ENCODE measurements around the gene NID1.

The NID1 gene

GRCh38 chr1:235943581-235944114 lies 121.2 kb downstream of the NID1 start:
- H3K9ac ChIP-seq, result no peak overlapping the region
- no peaks in the 10 kb centered on the region for H3K79me2 ChIP-seq (ENCODE audit: insufficient read depth, low read depth)
- H3K27me3 ChIP-seq (ENCODE audit: insufficient read depth, low read depth), result no peaks in the 10 kb centered on the region
- no peak overlapping the region for H2AFZ ChIP-seq (ENCODE audit: low read depth)
- no peak overlapping the region for H3K27ac ChIP-seq
- no peak overlapping the region for H3K4me3 ChIP-seq (IDR thresholded peaks at IDR 0.05; ENCODE audit: insufficient read depth, low read depth, low read length)
- H3K36me3 ChIP-seq (ENCODE audit: insufficient read depth), result no peaks in the 10 kb centered on the region
- H4K20me1 ChIP-seq (ENCODE audit: insufficient read depth), result no peaks in the 10 kb centered on the region
- no peak overlapping the region for H3K4me2 ChIP-seq
- TF ChIP-seq CTCF (conservative IDR thresholded peaks at IDR 0.05; ENCODE audit: low read depth, low read length), result no peak
- peaks cover 8% of the 10 kb centered on the region for H3K4me1 ChIP-seq (ENCODE audit: low read depth, poor library complexity, severe bottlenecking)

GRCh38 chr1:235942979-235943575 lies 121.8 kb downstream of the NID1 start:
- H3K4me1 ChIP-seq (ENCODE audit: low read depth, poor library complexity, severe bottlenecking), result peaks cover 8% of the 10 kb centered on the region
- no peak overlapping the region for H3K27ac ChIP-seq
- no peak overlapping the region for H3K4me3 ChIP-seq (IDR thresholded peaks at IDR 0.05; ENCODE audit: insufficient read depth, low read depth, low read length)
- H3K9ac ChIP-seq, result no peak overlapping the region
- H2AFZ ChIP-seq (ENCODE audit: low read depth), result no peak overlapping the region
- no peaks in the 10 kb centered on the region for H4K20me1 ChIP-seq (ENCODE audit: insufficient read depth)
- H3K27me3 ChIP-seq (ENCODE audit: insufficient read depth, low read depth), result no peaks in the 10 kb centered on the region
- H3K79me2 ChIP-seq (ENCODE audit: insufficient read depth, low read depth), result no peaks in the 10 kb centered on the region
- no peak overlapping the region for H3K4me2 ChIP-seq
- H3K36me3 ChIP-seq (ENCODE audit: insufficient read depth), result no peaks in the 10 kb centered on the region
- TF ChIP-seq CTCF (conservative IDR thresholded peaks at IDR 0.05; ENCODE audit: low read depth, low read length), result no peak

GRCh38 chr1:235942625-235942934 lies 122.3 kb downstream of the NID1 start:
- H3K4me3 ChIP-seq (IDR thresholded peaks at IDR 0.05; ENCODE audit: insufficient read depth, low read depth, low read length), result no peak overlapping the region
- no peak for TF ChIP-seq CTCF (conservative IDR thresholded peaks at IDR 0.05; ENCODE audit: low read depth, low read length)
- H3K4me1 ChIP-seq (ENCODE audit: low read depth, poor library complexity, severe bottlenecking), result peaks cover 8% of the 10 kb centered on the region
- no peak overlapping the region for H3K27ac ChIP-seq
- no peaks in the 10 kb centered on the region for H3K36me3 ChIP-seq (ENCODE audit: insufficient read depth)
- H4K20me1 ChIP-seq (ENCODE audit: insufficient read depth), result no peaks in the 10 kb centered on the region
- H3K27me3 ChIP-seq (ENCODE audit: insufficient read depth, low read depth), result no peaks in the 10 kb centered on the region
- H2AFZ ChIP-seq (ENCODE audit: low read depth), result no peak overlapping the region
- no peak overlapping the region for H3K9ac ChIP-seq
- no peak overlapping the region for H3K4me2 ChIP-seq
- no peaks in the 10 kb centered on the region for H3K79me2 ChIP-seq (ENCODE audit: insufficient read depth, low read depth)

GRCh38 chr1:235941876-235942624 lies 122.8 kb downstream of the NID1 start:
- Histone ChIP-seq H3K4me2 (no peak overlapping the region), H2AFZ (ENCODE audit: low read depth) (no peak overlapping the region), H3K27ac (no peak overlapping the region), H3K79me2 (ENCODE audit: insufficient read depth, low read depth) (no peaks in the 10 kb centered on the region), H3K27me3 (ENCODE audit: insufficient read depth, low read depth) (no peaks in the 10 kb centered on the region), H3K4me3 (IDR thresholded peaks at IDR 0.05; ENCODE audit: insufficient read depth, low read depth, low read length) (no peak overlapping the region), H3K9ac (no peak overlapping the region), H3K4me1 (ENCODE audit: low read depth, poor library complexity, severe bottlenecking) (peaks cover 8% of the 10 kb centered on the region), H3K36me3 (ENCODE audit: insufficient read depth) (no peaks in the 10 kb centered on the region), H4K20me1 (ENCODE audit: insufficient read depth) (no peaks in the 10 kb centered on the region)
- TF ChIP-seq CTCF (conservative IDR thresholded peaks at IDR 0.05; ENCODE audit: low read depth, low read length), result no peak
